SU-DHL-6 (cell line): ENCODE results near the gene SPATA2.

ENCODE experiments used
- H2AFZ ChIP-seq: fragments of 200-600 bp; sonication (generic); 2 replicates; pipeline ENCODE4 v1.6.1; 2014; ENCODE audit warnings: low read depth, mild to moderate bottlenecking, moderate library complexity, mixed read lengths, antibody characterized with exemption, low read length; ENCODE audit not compliant: severe bottlenecking
- H3F3A ChIP-seq: fragments of 200-600 bp; shearing (Covaris generic); 2 replicates; pipeline ENCODE4 v1.6.0; 2016; ENCODE audit warnings: antibody characterized with exemption, mild to moderate bottlenecking; ENCODE audit not compliant: insufficient read depth
- H3K27ac ChIP-seq: fragments of 200-600 bp; sonication (generic); 2 replicates; pipeline ENCODE4 v1.5.1; 2016; ENCODE audit warnings: low read depth, mild to moderate bottlenecking, low read length, moderate library complexity, mixed read lengths
- H3K27me3 ChIP-seq: fragments of 200-600 bp; sonication (generic), shearing (Covaris generic); 2 replicates; pipeline ENCODE4 v1.6.0; 2014; ENCODE audit warnings: mild to moderate bottlenecking, low read length
- H3K36me3 ChIP-seq: fragments of 200-600 bp; sonication (generic); 2 replicates; pipeline ENCODE4 v1.6.1; 2014; ENCODE audit warnings: mild to moderate bottlenecking, low read length, mixed read lengths
- H3K4me2 ChIP-seq: fragments of 300-600, 200-600 bp; shearing (Covaris generic), sonication (generic); 2 replicates; pipeline ENCODE4 v1.6.0; 2014; ENCODE audit warnings: low read length, low read depth, mild to moderate bottlenecking; ENCODE audit not compliant: poor library complexity, severe bottlenecking
- H3K4me3 ChIP-seq: fragments of 200-600 bp; sonication (generic); 2 replicates; pipeline ENCODE4 v1.5.1; 2014; ENCODE audit warnings: antibody characterized with exemption, low read length, mild to moderate bottlenecking, mixed read lengths; ENCODE audit not compliant: insufficient read depth, poor library complexity, severe bottlenecking
- H3K79me2 ChIP-seq: fragments of 200-600 bp; sonication (generic); 2 replicates; pipeline ENCODE4 v1.6.1; 2014; ENCODE audit warnings: mild to moderate bottlenecking, low read length, moderate library complexity; ENCODE audit not compliant: insufficient read depth
- H3K9ac ChIP-seq: fragments of 200-600 bp; sonication (generic); 2 replicates; pipeline ENCODE4 v1.7.0; 2014; ENCODE audit warnings: mild to moderate bottlenecking, low read length
- H3K9me2 ChIP-seq: fragments of 200-600 bp; sonication (generic); replicated peaks from 2 replicates; pipeline ENCODE4 v1.6.1; 2014; ENCODE audit warnings: low read length; ENCODE audit not compliant: insufficient read depth
- H3K9me3 ChIP-seq: fragments of 200-600 bp; sonication (generic); 2 replicates; pipeline ENCODE4 v1.6.1; 2014; ENCODE audit warnings: low read length, mixed read lengths; ENCODE audit not compliant: insufficient read depth
- H4K20me1 ChIP-seq: fragments of 200-600 bp; sonication (generic); 2 replicates; pipeline ENCODE4 v1.6.1; 2014; ENCODE audit warnings: low read depth, mild to moderate bottlenecking, antibody characterized with exemption, low read length, moderate library complexity, mixed read lengths
- EZH2phosphoT487 ChIP-seq: fragments of 200-600 bp; sonication (generic), shearing (Covaris generic); conservative IDR thresholded peaks from 2 replicates; pipeline ENCODE4 v1.6.1; 2018; ENCODE audit warnings: mild to moderate bottlenecking, antibody characterized with exemption, low read length, moderate library complexity, mixed read lengths
- TF ChIP-seq, protein P1 (sequence below): fragments of 200-600 bp; sonication (generic); IDR thresholded peaks from one replicate; pipeline ENCODE4 v1.5.1; 2017; ENCODE audit warnings: antibody characterized with exemption, mild to moderate bottlenecking, low read length, moderate library complexity; ENCODE audit not compliant: insufficient read depth, poor library complexity, severe bottlenecking

Gene SPATA2

DNA sequence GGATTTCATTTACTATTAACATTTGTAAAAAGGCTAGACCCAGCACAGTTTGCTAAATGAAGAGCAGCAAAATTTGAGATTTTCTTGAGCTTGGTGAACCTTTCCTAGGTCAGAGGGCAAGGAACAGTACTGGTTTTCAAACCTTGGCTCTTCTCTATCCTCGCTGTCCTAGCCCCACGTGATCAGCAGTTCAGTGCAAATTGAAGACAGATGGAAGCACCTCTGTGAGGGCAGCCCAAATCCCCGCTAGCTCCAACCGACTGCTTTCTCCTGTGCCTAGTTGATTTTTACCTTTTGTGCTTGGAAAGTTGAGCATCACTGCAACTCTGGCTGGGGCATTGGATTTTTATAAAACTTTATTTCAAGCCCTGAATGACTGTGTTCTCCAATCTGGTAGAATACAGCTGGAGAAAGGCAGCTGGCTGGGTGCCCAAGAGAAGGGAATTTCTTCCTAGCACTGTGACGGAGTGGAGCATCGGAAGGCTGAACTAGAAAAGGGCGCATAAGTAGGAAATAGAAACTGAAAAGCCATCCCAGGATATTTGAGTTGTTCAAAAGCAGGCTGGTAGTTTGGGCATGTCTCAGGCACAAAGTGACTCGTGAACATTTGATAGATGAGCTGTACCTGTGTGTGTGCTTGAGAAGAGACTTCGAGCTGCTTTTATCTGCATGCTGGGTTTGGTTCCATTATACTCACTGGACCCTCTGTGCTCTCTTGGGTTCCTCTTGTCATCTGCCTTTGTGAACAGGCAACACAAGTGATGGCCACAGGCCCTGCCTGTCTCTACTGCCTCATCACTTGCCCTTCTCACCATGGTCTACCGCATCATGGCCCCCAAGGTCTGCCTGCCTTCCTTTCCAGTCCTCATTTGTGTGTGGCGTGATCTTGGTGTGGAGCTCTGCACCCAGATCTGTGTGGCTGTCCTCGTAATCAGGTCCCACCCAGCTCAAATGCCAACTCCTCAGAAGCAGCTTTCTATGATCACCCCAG lies 23.1 kb upstream of the SPATA2 start:
- Histone ChIP-seq H3K9me2 (no peaks in the 10 kb centered on the region), H3K4me3 (no peak overlapping the region), H3K79me2 (peaks cover 55% of the 10 kb centered on the region), H3K27ac (no peak overlapping the region), H3K27me3 (no peaks in the 10 kb centered on the region), H3F3A (peaks cover 24% of the 10 kb centered on the region), H3K4me2 (peak overlapping the region; percentile 72), H4K20me1 (no peaks in the 10 kb centered on the region), H3K36me3 (peaks cover 3% of the 10 kb centered on the region; the same call in 1 of the 2 replicates), H2AFZ (no peak overlapping the region), H3K9ac (peak overlapping the region; percentile 89; the same call in 1 of the 2 replicates), H3K9me3 (no peaks in the 10 kb centered on the region)
- TF ChIP-seq, protein P1, sequence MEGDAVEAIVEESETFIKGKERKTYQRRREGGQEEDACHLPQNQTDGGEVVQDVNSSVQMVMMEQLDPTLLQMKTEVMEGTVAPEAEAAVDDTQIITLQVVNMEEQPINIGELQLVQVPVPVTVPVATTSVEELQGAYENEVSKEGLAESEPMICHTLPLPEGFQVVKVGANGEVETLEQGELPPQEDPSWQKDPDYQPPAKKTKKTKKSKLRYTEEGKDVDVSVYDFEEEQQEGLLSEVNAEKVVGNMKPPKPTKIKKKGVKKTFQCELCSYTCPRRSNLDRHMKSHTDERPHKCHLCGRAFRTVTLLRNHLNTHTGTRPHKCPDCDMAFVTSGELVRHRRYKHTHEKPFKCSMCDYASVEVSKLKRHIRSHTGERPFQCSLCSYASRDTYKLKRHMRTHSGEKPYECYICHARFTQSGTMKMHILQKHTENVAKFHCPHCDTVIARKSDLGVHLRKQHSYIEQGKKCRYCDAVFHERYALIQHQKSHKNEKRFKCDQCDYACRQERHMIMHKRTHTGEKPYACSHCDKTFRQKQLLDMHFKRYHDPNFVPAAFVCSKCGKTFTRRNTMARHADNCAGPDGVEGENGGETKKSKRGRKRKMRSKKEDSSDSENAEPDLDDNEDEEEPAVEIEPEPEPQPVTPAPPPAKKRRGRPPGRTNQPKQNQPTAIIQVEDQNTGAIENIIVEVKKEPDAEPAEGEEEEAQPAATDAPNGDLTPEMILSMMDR: no peak
- TF ChIP-seq EZH2phosphoT487: no peak

DNA sequence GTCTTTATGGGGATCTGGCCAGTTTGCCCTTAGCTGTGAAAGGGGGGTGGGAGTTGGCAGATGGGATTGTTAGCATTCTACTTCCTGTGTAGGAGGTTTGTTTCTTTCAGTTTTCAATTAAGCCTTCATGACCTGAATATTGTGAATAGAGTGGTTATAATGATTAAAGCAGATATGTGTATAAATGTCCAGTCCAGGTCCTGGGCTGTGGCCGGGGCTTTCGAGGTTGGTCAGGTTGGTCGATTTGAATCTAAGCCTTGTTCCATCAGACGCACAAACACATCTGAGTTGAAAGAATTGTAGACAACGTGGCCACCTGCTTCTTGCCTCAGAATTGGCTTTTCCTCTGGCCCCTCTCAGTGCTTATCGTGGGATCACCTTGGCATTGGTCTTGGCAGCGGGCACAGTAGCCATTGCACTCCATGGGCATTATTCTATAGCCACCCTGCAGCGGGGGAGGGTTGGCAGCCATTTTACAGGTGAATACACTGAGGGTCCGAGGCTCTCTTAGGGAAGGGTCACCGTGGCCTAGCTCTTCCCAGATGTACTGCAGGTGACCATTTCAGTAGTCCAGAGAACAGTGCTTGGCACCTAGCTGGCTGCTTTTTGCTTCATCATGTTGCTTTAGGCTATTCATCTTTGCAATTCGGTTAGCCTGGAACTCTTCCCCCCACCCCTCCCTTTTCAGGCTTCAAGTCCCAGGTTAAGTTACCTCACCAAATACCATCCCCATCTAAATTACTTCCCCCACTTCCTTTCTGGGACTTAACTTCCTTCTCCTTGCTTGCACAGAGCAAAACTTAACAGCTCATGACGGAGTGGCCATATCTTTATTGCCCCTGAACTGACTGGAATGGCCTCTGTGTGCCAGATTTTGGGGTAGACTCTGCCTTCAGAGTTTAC lies 21.9 kb upstream of the SPATA2 start:
- no peaks in the 10 kb centered on the region for H4K20me1 ChIP-seq
- H3K27me3 ChIP-seq: no peaks in the 10 kb centered on the region
- H3F3A ChIP-seq: peaks cover 25% of the 10 kb centered on the region
- peak overlapping the region; percentile 95 for H3K4me3 ChIP-seq
- H3K27ac ChIP-seq: peak overlapping the region; percentile 34
- H3K9ac ChIP-seq: peak overlapping the region; percentile 89
- TF ChIP-seq EZH2phosphoT487: no peak
- TF ChIP-seq, protein P1: no peak
- H2AFZ ChIP-seq: no peak overlapping the region
- H3K79me2 ChIP-seq: peaks cover 55% of the 10 kb centered on the region
- H3K9me2 ChIP-seq: no peaks in the 10 kb centered on the region
- H3K9me3 ChIP-seq: no peaks in the 10 kb centered on the region
- no peaks in the 10 kb centered on the region for H3K36me3 ChIP-seq
- H3K4me2 ChIP-seq: peak overlapping the region; percentile 72

DNA sequence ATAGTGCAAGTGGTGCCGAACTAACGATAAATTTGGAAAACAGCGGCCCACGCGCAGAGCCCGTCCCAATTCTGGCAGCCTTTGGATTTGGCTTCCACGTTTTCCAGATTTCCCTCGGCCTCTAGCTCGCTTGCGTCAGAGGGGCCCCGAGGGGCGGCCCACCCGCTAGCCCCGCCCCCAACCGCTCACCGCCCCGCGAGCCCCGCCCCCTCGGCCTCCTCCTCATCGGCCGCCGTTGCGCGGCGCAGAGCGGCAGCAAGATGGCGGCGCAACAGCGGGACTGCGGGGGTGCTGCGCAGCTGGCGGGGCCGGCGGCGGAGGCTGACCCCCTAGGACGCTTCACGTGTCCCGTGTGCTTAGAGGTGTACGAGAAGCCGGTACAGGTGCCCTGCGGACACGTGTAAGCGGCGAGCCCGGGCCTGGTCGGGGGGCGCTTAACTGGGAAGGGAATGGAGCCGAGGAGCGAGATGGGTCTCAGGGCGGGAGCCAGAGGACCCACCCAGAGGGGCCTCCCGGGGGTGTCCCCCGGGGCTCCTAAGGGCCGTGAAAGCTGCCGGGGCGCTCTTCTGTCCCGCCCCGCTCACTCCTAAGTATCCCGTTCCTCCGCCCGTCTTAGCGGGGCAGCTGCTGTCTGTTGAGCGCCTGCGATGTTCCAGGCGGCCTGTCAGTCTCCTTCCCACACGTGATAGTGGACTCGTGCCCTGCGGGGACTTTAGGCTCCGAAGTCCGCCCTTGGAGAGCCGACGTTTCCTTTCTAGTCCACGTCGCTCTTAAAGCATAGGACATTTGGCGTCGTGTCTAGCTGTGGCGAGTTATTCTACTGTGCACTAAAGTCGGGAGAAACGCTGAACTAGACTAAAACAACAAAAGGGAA lies 21.1 kb upstream of the SPATA2 start, which contains the start of gene RNF114:
Gene RNF114, plus strand, starts transcription at position 245 of the 874 bp plus-strand sequence. Its CDS starts 16 bp downstream, at position 261.
- Histone ChIP-seq H3K79me2 (peaks cover 48% of the 10 kb centered on the region), H3K4me3 (peak within 1 kb of the TSS; percentile 95), H3K4me2 (peak within 1 kb of the TSS; percentile 92), H4K20me1 (no peaks in the 10 kb centered on the region), H3F3A (peaks cover 25% of the 10 kb centered on the region), H3K9me2 (no peaks in the 10 kb centered on the region), H3K9ac (peak within 1 kb of the TSS; percentile 89), H3K27ac (peak within 1 kb of the TSS; percentile 49), H3K27me3 (no peaks in the 10 kb centered on the region), H3K9me3 (no peaks in the 10 kb centered on the region), H3K36me3 (no peaks in the 10 kb centered on the region), H2AFZ (peak within 1 kb of the TSS; percentile 100)
- TF ChIP-seq, protein P1: no peak
- no peak for TF ChIP-seq EZH2phosphoT487
